ENCODE results near the gene SLC44A5.

The SLC44A5 gene

DNA sequence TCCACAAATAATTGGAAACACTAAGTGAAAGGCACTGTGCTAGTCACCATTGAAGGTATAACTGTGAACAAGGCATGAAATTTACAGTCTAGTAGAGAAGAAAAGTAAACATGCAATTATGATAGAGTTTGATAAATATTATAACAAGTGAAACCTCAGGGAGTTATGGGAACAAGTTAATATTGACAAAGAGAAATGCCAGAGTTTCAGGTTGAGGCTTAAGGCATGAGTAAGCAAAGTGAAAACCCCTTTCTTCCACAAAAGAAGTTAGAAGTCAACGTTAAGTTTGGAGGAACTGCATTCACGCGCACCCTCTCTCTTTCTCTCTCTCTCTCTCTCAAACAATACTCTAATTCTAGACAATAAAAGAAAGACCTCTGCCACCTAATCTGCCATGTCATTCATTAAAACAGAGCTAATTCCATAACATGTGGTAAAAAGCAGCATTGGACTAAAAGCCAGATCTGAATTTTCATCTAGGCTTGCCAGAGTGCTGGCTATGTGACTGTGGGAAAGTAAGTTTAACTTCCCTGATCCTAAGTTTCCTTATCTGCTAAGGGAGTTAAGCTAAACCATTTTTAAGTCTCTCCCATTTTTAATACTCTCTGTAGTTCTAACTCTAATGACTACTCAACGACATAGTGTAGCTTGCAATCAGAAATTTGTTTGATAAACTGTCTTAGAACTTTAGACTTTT is 22.0 kb downstream of the SLC44A5 start:
- DNase-seq (ENCODE audit: low read depth in 2 of 2): no peak

DNA sequence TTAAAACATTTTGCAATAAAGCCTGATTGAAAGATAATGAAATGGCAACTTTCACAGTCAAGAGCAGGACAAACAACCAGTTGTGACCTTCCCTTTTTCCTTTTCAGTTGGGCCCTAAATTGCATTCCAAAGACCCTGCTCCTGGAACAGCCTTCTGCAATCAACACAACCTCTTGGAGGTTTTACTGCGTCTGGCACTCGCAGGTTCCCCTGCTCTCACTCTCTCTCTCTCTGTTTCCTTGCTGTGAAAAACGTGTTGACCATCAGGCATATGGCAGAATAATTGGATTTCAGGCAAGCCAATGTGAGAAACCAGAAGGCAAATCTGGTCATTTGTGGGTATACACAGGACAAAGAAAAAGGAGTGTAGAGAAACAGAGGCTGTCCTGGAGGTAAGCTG is 23.2 kb downstream of the SLC44A5 start:
- DNase-seq (ENCODE audit: low read depth in 2 of 2): no peak

- DNase-seq (ENCODE audit: low read depth in 2 of 2): no peak
Measured at GRCh38 chr1:75583282-75583681, 27.6 kb downstream of the SLC44A5 start.

DNA sequence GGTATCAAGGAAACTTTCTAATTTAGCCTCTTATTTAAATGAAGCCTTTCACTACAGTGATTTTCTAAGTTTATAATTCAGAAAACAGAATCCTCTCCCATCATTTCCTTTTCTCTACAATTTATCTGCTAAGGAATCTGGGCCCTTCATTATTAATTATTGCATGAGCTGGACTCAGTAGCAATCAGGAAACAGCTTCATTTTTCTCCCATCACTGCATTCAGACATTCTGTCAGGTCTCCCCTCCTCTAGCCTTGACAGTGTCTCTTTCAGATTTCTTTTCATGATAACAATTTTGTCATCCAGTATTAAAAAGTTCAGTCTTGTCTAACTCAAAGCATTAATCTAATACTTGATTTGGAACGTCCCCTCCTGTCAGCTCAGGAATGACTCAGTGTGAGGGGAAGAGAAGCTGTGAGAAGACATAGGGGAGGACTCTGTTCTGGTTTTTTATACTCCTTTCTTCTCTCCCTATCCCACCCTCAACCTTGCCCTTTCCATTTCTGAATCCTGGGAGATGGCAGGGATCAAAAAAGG is 28.1 kb downstream of the SLC44A5 start:
- DNase-seq (ENCODE audit: low read depth in 2 of 2): no peak

GRCh38 chr1:75579046-75579445 is 31.9 kb downstream of the SLC44A5 start:
- no peak for DNase-seq (ENCODE audit: low read depth in 2 of 2)

- DNase-seq (ENCODE audit: low read depth in 2 of 2): no peak
Measured at GRCh38 chr1:75575837-75576236, 35.1 kb downstream of the SLC44A5 start.

DNA sequence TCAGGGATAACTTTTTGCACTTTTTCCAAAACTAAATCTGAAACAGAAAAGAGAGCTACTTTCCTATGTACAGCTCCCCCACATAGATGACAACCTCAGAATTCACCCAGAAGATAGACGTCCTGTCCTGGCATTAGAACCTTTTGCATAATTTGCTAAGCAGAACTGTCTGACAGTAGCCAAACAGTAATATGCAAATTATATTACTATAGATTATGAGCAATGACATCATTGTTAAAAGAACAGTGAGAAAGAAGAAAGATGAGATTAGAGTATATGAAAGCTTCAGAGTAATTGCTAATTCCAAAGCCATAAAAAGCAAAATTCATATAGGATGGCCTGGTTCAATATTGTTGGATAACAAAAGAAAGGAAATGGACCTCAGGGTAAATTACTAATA is 43.7 kb downstream of the SLC44A5 start:
- DNase-seq (ENCODE audit: low read depth in 2 of 2): no peak

- DNase-seq (ENCODE audit: low read depth in 2 of 2): no peak
Measured at GRCh38 chr1:75559800-75560199, 51.1 kb downstream of the SLC44A5 start.

GRCh38 chr1:75559136-75559535 is 51.8 kb downstream of the SLC44A5 start:
- no peak for DNase-seq (ENCODE audit: low read depth in 2 of 2)

DNA sequence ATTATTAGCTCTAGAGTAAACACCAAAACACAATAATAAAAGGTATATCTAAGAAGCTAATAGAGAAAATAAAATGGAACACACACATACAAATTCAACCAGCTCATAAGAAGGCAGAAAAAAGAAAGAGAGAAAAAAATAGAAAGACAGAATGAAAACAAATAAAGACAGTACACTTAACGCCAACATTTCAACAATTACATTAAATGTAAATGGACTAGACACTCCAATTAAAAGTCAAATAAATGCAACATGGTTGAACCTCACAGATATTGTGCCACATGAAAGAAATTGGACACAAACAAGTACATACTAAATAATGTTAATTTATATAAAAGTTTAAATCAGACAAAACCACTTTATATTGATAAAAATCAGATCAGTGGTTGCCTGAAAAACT is 56.0 kb downstream of the SLC44A5 start:
- no peak for DNase-seq (ENCODE audit: low read depth in 2 of 2)

DNA sequence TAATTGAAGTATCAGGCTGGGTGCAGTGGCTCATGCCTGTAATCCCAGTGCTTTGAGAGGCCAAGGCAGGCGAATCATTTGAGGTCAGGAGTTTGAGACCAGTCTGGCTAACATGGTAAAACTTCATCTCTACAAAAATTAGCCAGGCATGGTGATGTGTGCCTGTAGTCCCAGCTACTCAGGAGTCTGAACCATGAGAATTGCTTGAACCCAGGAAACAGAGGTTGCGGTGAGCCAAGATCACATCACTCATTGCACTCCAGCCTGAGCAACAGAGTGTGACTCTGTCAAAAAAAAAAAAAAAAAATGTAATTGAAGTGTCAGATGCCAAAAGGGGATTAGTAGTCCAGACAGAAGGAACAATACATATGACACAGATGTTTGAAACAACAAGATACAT is 56.7 kb downstream of the SLC44A5 start:
- DNase-seq (ENCODE audit: low read depth in 2 of 2): no peak

DNA sequence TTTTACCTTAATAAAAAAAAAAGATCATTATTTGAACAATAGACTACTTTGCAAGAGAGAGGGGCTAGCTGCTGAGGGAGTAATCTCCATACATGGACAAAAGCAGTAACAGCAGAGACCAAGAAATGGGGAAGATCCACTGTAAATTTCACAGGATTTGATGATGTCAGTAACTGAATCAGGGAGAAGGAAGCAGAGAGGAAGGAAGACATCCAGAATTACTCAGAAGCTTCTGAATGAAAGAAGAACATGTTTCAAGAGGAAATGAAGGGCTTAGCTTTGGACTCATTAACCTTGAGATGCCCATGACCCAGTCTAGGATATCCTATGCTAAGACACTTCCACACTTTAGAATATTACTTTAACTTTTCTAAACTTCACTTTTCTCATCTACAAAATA is 60.4 kb downstream of the SLC44A5 start:
- no peak for DNase-seq (ENCODE audit: low read depth in 2 of 2)

DNA sequence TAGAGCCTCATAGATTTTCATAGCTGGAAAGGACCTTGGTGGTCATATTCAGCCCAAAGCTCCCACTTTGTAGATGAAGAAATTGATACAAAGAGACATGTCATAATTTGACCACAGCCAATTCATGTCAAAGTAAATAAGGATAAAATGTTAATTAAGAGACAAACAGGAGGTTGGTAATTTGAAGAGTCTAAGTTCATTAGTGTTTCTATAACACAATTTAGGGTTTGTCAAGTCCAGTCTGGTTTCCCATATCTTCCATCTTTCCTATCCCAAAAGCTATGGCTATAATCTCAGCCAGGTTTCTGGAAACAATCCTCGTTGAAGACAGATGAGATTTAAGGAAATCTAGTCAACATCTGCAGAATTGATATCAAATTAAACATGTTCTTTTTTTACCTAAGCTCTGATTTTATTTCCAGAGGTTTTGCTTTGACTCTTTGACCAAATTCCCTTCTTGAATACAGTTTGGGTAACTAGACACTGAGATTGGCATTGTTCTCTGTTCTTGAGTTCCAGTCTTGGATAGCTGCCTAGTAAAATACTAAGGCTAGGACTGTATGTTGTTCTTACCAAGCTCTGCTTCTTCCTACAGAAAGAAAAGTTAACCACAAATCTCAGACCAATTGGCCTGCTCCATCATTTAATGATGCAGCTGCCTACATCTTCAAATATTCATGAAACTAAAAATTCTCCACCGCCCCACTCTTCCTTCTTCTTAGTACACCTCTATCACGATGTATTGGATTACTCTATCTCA is 62.0 kb downstream of the SLC44A5 start:
- DNase-seq (ENCODE audit: low read depth in 2 of 2): no peak

DNA sequence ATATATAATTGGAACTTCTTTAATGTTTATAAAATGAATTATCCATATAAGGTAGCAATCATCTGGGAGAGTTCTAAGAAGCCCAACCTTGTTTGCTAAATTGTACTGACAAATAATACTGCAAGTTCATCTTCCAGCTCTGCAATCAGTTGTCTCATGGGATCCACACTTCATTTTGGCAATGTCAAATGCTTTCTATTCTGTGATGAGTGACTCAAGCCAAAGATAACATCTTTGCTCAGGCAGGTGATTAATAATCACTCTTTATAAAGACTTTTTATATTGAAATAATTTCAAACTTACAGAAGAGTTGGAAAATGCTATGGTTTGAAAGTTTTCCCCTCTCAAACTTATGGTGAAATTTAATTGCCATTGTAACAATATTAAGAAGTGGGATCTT is 67.2 kb downstream of the SLC44A5 start:
- DNase-seq (ENCODE audit: low read depth in 2 of 2): no peak

- no peak for DNase-seq (ENCODE audit: low read depth in 2 of 2)
Measured at GRCh38 chr1:75542818-75543570, 67.9 kb downstream of the SLC44A5 start.

- DNase-seq (ENCODE audit: low read depth in 2 of 2): no peak
Measured at GRCh38 chr1:75539230-75540116, 71.4 kb downstream of the SLC44A5 start.

DNA sequence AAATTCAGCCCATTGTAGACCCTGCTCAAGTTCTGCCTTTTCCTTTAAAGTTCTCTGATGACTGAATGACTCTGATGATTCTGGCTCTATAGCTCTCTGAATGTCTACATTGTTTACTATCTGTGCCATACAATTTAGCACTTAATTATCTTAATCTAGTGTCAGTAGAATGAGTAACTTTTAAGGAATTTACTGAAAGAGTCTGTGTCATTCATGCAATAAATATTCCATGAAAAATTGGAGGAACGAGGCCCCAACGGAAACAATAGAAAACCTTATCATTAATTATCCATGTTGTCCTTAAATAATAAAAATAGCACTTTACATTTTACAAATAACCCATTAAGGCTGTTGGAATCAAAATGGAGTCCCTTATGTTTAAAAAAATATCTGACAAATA is 77.8 kb downstream of the SLC44A5 start:
- DNase-seq (ENCODE audit: low read depth in 2 of 2): no peak

- no peak for DNase-seq (ENCODE audit: low read depth in 2 of 2)
Measured at GRCh38 chr1:75531570-75531969, 79.3 kb downstream of the SLC44A5 start.

DNA sequence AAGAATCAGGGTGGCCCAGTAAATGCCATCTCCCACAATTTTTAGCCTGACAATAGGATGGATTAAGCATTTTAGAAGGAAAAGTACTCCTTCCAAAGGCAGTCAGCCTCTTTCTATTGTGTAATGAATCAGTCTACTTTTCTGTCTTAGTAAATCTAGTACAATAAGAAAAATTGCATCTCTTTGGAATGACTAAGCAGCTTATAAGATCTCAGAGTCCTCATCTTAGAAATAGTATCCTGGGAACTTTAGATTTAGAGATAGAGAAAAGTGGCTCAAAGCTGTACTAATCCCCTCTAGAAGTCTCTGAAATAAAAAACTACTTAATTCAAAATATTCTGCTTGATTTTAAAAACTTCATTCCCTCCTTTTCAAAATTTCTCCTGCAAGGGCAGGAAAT is 81.4 kb downstream of the SLC44A5 start:
- DNase-seq (ENCODE audit: low read depth in 2 of 2): no peak

GRCh38 chr1:75528001-75528400 is 82.9 kb downstream of the SLC44A5 start:
- DNase-seq (ENCODE audit: low read depth in 2 of 2): no peak

DNA sequence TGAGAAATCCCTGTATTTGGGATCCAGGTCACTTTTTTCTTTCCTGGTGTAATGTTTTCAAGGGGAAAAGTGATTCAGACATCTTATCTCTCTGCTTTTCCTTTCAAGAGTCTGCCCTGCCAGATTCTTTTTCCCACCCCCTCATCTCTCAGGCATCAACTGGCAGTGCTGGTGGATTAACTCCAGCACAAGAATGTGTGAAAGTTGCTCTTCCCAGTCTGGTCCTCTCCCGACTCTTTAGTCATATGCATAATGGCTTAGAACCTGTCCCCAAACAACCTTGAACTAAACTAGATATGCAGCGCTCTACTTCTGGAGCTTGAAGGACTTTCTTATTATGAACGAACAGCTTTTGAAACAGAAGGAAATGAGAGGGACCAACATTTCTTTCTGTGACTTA is 88.5 kb downstream of the SLC44A5 start:
- no peak for DNase-seq (ENCODE audit: low read depth in 2 of 2)

DNA sequence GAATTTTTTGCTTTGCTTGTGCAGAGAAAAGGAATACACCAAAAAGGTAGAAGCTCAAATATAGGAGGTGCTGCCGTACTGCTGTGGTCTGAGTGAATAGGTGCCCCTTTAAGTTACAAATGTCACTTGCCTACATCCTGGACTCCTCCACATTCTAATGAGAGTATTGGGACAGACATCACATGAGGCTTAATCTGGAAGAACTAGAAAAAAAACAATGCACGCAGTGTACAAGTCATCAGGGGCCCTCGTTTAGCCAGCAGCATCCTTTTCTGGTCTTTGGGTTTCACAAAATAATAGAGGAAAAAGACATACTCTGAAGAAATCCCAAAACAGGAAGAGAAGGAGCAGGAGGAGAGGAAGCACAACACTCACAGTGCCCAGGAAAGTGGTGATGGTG is 89.3 kb downstream of the SLC44A5 start:
- no peak for DNase-seq (ENCODE audit: low read depth in 2 of 2)
